IPS DF 4.7 (cell line): ENCODE data around the gene PUS3.

Experiments
- DNase-seq: peaks from one replicate; pipeline ENCODE4 v3.0.0-alpha.2; 2013; ENCODE audit warnings: low spot score; ENCODE audit errors: extremely low read depth

Gene PUS3, protein sequence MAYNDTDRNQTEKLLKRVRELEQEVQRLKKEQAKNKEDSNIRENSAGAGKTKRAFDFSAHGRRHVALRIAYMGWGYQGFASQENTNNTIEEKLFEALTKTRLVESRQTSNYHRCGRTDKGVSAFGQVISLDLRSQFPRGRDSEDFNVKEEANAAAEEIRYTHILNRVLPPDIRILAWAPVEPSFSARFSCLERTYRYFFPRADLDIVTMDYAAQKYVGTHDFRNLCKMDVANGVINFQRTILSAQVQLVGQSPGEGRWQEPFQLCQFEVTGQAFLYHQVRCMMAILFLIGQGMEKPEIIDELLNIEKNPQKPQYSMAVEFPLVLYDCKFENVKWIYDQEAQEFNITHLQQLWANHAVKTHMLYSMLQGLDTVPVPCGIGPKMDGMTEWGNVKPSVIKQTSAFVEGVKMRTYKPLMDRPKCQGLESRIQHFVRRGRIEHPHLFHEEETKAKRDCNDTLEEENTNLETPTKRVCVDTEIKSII

GRCh38 chr11:125902927-125903710, at the start of gene PUS3:
Gene PUS3, minus strand, starts transcription at chr11:125903206. Its CDS starts 6,922 bp downstream, at chr11:125896284.
- no peak for DNase-seq

DNA sequence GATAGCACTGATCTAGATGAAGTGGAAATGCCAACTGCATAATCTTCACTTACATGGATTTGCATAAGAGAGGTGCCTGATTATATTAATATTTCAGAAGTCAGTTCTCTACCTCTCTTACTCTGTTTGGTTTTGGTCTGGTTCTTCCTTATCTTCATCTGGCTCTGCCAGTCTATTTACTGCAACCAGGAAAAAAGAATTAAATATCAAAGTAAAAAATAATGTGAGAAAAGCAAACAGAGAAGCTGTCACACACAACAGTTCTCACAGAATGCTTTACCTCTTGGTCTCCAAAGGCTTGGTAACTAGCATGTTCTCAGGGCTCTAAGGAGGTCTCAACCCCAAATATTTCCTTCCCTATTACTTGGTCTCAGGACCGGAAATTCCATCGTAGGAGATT, 49.6 kb upstream of the PUS3 start:
- DNase-seq = no peak

DNA sequence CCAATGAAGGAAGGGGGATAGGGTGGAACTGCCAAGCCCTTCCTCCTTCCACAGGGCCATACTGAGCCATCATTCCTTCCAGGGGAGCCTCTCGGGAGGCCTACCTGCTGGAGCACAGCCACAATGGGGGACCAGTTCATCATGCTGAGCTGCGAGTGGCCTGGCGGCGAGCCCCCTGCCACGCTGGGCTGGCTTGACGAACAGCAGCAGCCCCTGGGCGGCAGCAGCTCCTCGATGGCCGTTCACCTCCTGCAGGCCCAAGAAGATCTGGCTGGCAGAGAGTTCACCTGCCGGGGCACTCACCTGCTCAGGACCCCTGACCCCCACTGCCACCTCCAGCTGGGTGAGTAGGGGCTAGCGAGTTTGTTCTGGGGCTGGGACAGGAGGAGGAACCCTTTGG, 48.7 kb upstream of the PUS3 start:
- no peak for DNase-seq

- no peak for DNase-seq
Observed at GRCh38 chr11:125950696-125951651, 48.0 kb upstream of the PUS3 start.

GRCh38 chr11:125950178-125950490, 47.1 kb upstream of the PUS3 start:
- DNase-seq = no peak

DNA sequence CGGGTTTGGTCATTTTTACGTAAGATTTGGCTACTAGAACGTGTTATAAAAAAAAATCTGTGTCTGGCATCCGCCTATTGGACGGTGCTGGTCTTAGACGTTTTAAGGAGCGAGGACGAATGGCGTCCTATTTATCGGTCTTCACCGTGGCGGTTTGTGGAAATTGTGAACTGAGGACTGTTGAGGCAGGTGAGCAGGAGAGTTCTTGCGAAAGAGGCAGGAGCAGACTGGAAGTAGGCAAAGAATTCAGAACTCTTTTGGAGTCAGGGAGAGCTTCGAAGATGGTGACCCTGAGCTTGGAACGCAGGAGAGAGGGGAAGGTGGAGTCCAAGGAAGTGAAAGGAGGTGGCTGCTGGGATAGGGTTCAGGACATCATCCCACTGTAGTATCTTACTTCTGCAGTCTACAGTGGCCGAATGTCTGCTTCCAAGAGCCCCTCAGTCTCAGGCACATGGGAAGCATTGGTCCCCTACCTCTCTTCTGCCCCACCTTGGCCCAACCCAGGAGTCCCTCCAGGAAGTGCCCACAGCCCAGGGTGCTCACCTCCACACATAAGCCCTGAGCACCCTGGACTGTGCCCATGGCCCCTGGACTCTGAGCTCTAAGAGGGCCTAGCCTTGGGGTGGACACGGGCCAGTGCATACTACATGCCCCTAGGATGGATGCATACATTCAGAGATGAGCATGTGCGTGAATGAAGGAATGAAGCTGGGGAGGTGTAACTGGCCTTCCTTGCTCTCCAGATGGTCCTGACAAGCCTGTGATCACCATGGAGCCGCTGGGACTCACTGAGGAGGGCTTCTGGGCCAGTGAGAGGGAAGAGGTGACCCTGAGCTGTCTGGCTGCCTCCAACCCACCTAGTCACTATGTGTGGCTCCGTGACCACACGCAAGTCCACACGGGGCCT, 46.5 kb upstream of the PUS3 start:
- no peak for DNase-seq

- no peak for DNase-seq
Observed at GRCh38 chr11:125948278-125949051, 45.5 kb upstream of the PUS3 start.

GRCh38 chr11:125947419-125948277, 44.6 kb upstream of the PUS3 start:
- DNase-seq = no peak

DNA sequence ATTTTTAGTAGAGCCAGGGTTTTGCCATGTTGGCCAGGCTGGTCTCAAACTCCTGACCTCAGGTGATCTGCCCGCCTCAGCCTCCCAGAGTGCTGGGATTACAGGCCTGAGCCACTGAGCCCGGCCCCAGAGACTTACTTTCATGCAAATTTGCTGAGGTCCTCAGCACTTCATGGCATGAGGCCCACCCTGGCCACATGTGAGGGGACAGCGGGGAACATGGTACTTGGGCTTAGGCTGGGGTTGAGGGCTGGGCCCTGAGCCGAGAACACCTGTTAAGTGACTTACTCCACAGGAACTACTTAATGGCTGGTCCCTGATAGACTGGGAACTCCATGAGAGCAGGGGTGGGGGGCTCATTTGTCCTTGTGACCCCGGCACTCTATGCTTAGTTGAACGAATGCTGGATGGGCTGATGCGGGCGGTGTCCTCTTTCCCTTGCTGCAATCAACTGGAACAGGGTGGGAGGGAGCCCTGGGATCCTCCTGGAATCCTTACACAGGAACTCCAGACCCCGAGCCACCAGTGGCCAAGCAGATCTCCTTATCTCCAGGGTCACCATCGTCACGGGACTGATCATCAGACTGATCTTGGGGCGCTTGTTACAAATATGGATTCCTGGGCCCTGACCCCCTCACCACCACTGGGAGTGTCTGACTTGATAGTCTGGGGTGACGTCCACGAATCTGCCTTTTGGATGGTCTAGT, 43.9 kb upstream of the PUS3 start:
- no peak for DNase-seq

- no peak for DNase-seq
Observed at GRCh38 chr11:125945797-125946520, 43.0 kb upstream of the PUS3 start, which contains the start of gene VSIG10L2. Gene VSIG10L2, plus strand, starts transcription at chr11:125946044. Its CDS starts 12 bp downstream, at chr11:125946056.

DNA sequence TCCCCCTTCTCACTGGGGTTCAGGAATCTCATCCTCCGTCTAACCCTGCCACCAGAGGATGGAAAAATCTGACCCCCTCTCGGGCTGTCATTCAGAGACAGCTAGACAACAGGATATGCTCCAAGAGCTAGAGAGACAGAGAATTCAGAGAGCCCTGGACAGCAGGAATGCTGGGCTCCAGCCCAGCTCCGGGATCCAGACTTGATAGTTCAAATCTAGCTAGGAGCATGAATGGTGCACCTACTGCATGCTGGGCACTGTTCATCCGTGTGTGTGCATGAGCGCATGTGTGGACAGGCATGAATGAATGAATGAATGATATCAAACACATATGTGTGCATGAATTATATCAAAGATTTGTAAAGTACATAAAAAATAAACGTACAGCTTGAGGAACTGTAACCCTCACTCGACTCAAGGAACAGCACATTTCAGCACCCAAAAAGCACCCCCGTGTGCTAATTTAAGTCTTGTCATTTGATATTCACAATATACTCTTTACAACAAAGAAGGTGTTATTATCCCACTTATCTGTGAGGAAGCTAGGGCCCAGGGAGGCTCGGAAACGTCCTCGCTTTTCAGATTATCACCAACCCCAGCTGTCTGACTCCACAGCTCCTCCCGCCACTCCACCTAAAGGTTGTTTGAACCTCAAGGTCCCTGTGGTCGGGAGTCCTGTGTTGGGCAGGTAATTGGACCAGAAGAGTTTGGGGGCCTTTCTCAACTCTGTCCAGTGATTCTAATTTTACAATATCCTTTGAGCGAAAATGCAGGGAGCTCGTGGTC, 42.2 kb upstream of the PUS3 start:
- no peak for DNase-seq

- no peak for DNase-seq
Observed at GRCh38 chr11:125944350-125945010, 41.5 kb upstream of the PUS3 start.

DNA sequence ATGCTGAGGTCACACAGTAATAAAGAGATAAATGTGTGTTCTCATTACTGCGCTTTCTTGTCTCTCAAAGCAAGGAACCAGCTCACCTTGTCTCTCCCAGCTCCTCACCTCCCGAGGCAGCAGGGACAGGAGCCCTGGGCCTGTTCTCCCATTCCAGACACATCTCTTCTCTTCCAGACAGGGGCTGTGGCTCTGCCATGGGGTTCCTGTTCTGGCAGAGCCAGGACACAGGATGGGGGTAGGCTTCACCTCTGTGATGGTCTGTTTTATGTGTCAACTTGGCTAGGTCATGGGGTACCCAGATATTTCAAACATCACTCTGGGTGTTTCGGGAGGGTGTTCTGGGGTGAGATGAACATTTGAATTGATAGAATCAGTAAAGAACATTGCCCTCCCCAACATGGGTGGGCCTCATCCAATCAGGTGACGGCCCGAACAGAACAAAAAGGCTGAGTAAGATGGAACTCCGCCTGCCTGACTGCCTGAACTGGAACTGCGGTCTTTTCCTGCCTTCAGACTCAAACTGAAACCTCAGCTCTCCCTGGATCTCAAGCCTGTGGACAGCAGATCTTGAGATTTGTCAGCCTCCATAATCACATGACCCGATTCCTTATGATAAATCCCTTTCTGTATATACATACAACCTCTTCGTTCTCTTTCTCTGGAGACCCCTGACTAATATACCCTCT, 40.8 kb upstream of the PUS3 start:
- DNase-seq = no peak

- DNase-seq = no peak
Observed at GRCh38 chr11:125942771-125943428, 39.9 kb upstream of the PUS3 start.
